KBM-7 (cell line): ENCODE measurements around the gene GALNT10.

ENCODE experiments used
- DNase-seq: peaks from one replicate; pipeline ENCODE4 v3.0.0-alpha.2; 2015
- in situ Hi-C: fragments of 300-500 bp; cut with MboI; formaldehyde crosslinking; loops from 2 replicates; pipeline ENCODE4 v1.14.3; 2020; ENCODE audit warnings: low sequenced_read_pairs, low pct_unique_long_range_greater_than_20kb, mixed read lengths

Gene GALNT10

GRCh38 chr5:154200221-154200620, 9.7 kb downstream of the GALNT10 start:
- no peak for DNase-seq
- in situ Hi-C loops = no loop called here

GRCh38 chr5:154201108-154201769, 10.7 kb downstream of the GALNT10 start:
- no peak for DNase-seq
- in situ Hi-C loops = no loop called here

DNA sequence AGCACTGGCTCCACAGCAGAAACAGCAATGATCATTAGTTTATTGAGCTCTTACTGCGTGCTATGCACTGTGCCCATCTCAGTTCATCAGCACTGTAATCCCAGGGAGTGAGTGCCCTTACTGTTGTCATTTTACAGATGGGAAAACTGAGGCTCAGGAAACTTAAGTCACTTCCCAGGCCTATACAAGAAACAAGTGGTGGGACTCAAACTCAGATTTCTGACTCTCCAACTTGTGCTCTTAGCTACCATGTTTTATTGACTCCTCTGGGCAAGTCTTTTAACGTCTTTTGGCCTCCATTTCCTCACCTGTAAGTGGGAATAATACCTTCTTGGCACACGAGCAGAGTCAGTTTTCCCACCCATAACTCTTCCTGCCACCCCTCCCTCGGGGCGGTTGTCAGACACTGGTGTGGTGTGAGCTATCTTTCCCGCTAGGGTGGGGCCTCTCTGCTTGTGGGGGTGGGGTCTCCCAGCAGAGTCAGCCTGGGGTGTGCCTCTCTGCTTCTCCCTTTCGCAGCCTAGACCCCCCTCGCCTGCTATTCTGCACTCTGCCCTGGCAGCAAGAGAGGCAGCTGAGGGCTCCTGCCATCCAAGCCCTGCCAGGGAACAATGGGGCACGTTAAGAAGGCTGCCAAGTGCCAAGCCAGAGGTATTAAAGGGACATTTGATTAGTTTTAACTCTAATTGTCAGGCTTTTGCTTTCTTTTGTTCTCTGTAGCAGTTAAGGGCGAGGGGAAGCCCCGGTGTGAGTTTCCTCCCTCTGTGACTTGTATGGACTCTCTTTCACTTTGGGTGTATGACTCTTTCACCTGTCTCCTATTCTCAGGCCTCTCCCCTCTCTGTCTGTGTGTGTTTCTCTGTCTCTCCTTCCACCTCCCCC, 12.1 kb downstream of the GALNT10 start:
- in situ Hi-C loops = no loop called here
- DNase-seq = no peak

DNA sequence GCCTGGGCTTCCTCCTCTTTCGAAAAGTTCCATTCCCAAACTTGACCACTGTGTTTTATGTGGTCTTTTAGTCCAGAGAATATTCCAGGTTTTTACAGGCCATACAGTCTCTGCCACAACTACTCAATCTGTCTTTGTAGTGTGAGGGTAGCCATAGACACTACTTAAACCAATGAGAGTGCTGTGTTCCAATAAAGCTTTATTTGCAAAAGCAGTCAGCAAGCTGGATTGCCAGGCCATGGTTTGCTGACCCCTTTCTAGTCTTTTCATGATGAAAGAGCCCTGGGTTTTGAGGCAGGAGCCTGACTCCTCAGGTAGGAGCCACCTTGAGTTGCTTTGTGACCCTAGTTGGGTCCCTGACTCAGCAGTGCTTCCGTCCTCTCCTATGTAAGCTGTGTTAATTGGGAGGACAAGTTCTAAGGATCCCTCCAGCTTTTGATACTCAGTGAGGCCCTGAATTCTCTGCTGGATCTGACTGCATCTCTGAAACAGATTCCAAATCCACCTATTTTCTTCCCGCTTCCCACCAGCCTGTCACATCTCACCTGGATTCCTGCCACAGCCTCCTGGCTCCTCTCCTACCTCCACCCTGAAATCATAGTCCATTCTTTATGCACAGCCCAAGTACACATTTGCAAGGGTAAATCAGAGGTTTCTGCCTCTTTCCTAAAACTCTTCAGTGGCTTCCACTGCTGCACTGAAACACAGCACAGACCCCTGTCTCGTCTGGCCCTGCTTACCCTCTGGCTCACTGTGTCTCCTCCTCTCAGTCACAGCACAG, 13.5 kb downstream of the GALNT10 start:
- in situ Hi-C loops = no loop called here

DNA sequence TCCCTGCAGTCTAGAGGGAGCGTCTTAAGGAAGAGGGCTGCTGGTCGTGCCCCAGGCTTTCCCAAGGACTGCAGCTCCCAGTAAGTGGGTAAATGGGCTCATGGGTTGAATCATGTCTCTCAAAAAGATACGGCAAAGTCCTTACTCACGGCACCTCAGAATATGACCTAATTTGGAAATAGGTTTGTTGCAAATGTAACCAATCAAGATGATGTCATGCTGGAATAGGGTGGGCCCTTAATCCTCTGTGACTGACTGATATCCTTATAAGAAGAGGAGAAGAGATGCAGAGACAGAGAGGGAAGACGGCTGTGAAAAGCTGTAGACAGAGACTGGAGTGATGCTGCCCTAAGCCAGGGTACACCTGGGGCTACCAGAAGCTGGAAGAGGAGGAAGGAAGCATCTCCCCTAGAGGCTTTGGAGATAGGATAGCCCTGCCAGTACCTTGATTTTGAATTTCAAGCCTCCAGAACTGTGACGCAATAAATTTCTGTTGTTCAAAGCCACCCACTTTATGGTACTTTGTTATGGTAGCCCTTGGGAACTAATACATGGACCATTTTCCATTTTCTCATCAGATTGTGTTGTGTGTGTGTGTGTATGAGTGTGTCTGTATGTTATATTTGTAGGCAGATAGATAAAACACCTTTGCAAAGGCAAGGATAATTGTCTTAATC, 15.0 kb downstream of the GALNT10 start:
- in situ Hi-C loops = no loop called here
- DNase-seq = no peak

More for the DNA sequence above, 13.5 kb downstream of the GALNT10 start:
- no peak for DNase-seq

GRCh38 chr5:154206311-154206710, 15.8 kb downstream of the GALNT10 start:
- no peak for DNase-seq
- in situ Hi-C loops = no loop called here

GRCh38 chr5:154207204-154207603, 16.7 kb downstream of the GALNT10 start:
- in situ Hi-C loops = no loop called here

DNA sequence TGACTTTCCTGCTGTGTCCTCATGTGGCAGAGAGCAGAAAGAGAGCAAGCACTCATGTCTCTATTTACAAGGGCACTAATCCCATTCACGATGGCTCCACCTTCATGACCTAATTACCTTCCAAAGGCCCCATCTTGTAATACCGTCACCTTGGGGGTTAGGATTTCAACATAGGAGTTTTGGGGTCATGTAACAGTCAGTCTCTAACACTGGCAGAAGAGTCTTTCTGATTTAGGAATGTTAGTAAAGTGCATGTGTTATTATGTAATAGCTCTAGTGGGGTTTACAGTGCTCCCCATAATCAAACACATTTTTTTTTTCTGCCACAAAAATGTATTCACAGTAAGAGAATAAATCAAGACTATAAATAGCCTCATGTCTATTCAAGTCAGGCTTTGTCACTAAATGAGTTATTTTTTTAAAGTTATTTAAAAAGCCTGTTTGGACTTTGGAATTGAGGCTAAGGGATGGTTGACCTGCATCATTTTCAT, 19.1 kb downstream of the GALNT10 start:
- in situ Hi-C loops = no loop called here
- DNase-seq = no peak

More at GRCh38 chr5:154207204-154207603, 16.7 kb downstream of the GALNT10 start:
- DNase-seq = no peak

DNA sequence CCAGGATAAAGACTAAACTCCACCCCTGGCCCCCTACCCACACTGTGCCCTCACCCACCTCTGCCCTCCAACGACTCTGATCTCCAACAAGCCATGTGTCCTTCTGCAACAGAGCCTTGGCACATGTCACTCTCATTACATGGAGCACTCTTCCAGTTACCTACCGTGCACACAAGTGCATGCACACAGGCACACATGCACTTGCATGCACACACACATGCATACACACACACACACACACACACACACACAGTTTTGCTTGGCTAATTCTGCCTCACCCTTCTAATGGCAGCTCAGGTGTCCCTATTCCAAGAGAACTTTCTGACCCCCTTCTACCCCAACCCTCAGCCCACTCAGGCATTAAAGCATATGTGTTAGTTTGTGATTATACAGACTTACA, 19.6 kb downstream of the GALNT10 start:
- in situ Hi-C loops = no loop called here
- no peak for DNase-seq

DNA sequence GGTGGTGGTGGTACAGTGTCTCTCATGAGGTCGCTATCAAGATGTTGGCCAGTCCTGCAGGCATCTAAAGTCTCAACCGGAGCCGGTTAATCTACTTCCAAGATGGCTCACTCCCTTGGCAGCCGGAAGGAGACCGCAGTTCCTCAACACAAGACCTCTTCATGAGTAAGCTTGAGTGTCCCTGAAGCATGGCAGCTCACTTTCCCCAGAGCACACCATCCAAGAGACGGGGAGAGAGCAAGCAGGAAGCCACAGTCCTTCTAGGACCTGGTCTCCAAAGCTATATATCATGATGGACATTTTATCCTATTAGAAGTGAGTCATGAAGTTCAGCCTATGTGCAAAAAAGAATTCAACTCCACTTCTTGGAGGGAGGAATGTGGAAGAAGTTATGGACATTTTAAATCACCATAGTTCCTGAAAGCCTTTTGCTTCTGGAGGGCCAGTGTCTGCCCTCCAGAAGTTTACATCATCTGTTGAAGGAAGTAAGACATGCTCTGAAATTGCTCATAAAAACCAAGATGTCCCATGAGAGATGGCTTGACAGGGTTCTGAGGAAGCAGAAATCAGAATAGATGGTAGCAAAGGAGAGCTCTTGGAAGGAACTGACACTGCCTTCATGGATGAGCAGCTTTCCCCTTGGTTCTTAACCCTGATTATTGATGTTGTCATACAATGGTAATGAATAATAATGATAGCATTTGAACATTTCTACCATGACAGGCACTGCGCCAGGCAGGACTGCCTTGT, 21.3 kb downstream of the GALNT10 start:
- in situ Hi-C loops = no loop called here
- no peak for DNase-seq

DNA sequence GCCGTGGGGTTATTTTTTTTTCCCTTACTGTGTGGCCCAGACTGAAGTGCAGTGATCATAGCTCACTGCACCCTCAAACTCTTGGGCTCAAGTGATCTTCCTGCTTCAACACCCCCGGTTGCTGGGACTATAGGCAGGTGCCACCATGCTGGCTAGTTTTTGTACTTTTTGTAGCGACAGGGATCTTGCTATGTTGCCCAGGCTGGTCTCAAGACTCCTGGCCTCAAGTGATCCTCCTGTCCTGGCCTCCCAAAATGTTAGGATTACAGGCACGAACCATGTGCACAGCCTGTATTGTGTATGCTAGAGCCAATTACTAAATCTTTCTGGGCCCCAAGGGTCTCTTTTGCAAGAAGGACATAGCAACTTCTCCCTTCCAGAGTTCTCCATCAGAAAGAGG, 23.1 kb downstream of the GALNT10 start:
- in situ Hi-C loops = no loop called here
- DNase-seq = no peak

DNA sequence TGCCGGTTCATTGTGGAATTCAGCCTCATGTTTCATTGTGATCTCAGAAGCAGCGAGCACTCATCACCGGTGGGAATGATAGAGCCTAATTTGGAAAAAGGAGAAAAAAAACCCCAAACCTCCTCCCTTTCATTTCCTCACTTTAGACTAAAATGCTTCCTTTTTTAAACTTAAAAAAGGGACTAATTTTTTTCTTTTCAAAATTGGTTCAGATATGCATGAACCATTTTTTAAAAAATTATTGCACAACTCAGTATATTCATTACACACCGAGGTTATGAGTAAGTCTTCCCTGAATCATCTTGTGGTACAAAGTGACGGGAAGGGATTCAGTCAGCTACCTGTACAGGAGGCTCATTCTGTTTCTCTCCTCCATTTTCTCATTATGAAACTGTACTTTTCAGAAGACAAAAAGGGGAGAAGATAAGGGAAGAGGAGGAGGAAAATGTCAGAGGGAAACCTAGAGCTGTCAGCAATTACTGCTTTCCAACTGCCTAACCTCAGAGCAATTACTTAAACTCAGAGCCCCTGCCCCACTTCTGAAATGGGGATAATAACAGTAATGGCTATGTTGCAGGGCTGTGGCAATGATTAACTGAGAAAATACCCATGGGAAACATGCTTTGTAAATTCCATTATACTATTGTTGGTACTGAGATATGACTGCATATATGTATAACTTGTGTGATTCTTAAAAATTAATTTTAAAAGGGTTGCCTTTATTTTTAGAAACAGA, 24.0 kb downstream of the GALNT10 start:
- in situ Hi-C loops = no loop called here

DNA sequence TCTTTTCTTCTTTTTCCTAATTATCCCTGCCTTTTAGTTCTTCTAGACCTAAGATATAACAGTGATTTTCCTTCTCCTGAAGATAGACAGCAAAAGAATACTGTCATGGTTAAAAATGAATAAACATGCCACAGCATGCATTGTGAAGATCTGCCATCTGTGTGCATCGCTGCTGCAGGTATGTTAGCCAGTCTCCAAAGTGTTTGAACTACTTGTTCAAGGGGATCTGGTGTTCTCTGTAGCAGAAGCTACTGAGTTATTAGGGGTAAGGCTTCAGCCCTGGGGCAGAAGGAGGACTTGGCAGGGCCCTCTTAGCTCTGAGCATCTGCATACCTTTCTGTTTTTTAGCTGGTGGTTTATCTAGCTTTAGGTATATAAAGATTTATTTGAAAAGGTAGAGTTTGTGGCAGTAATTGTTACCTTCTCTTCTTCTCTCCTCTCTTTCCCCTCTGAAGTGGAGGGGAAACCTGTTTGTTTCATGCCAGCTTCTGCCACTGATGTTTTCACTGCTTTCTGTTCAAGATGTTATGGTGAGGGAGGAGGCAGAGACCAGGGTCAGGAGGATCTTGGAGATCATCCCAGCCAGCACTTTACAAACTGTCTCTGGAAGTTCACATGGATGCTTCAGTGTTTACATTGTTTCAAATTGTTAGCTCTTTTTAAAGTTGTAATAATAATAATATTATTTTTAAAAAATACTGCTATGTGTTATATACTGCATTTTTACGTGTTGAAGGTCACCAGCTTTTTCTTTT, 25.2 kb downstream of the GALNT10 start:
- no peak for DNase-seq
- in situ Hi-C loops = no loop called here

More for the DNA sequence above, 24.0 kb downstream of the GALNT10 start:
- no peak for DNase-seq

GRCh38 chr5:154217462-154217861, 26.9 kb downstream of the GALNT10 start:
- no peak for DNase-seq
- in situ Hi-C loops = no loop called here

GRCh38 chr5:154218786-154219185, 28.3 kb downstream of the GALNT10 start:
- in situ Hi-C loops = no loop called here
- no peak for DNase-seq

GRCh38 chr5:154220625-154221024, 30.1 kb downstream of the GALNT10 start:
- in situ Hi-C loops = no loop called here
- DNase-seq = no peak

GRCh38 chr5:154221371-154221896, 30.9 kb downstream of the GALNT10 start:
- DNase-seq = peak; percentile 35
- in situ Hi-C loops = no loop called here
